ENCODE measurements around the gene CYB5RL. TPM values are rescaled to one million over a fixed set of nuclear protein-coding genes. Genes with fewer than 3 reads are reported as not detected.

CYB5RL gene
- total RNA-seq, 3 donors from 2014 or later, result 4.5 to 8.0 (median 7.5) TPM

GRCh38 chr1:54221867-54222484 is 22.1 kb upstream of the CYB5RL start:
- Histone ChIP-seq H3K36me3 (no peaks in the 10 kb centered on the region), H3K27ac (no peak overlapping the region), H3K4me3 (no peak overlapping the region), H3K27me3 (no peaks in the 10 kb centered on the region), H3K4me1 (no peaks in the 10 kb centered on the region), H3K9me3 (no peaks in the 10 kb centered on the region)
- intact Hi-C loops (cut with DNase I; ENCODE audit: low total_unique reads), result no loop called here
- no peak for DNase-seq (ENCODE audit: low spot score in 2 of 2)
- TF ChIP-seq POLR2A (IDR thresholded peaks at IDR 0.05) (no peak), POLR2AphosphoS5 (IDR thresholded peaks at IDR 0.05) (no peak), CTCF (IDR thresholded peaks at IDR 0.05) (no peak)

- H3K4me3 ChIP-seq, result no peak overlapping the region
- H3K36me3 ChIP-seq, result no peaks in the 10 kb centered on the region
- peak overlapping the region; percentile 42 to 52 for H3K27ac ChIP-seq
- DNase-seq (ENCODE audit: low spot score in 2 of 2), result no peak
- intact Hi-C loops (cut with DNase I; ENCODE audit: low total_unique reads), result no loop called here
- H3K27me3 ChIP-seq, result no peaks in the 10 kb centered on the region
- no peak for TF ChIP-seq CTCF (IDR thresholded peaks at IDR 0.05)
- TF ChIP-seq POLR2A (IDR thresholded peaks at IDR 0.05), result no peak
- no peak for TF ChIP-seq POLR2AphosphoS5 (IDR thresholded peaks at IDR 0.05)
- no peaks in the 10 kb centered on the region for H3K9me3 ChIP-seq
- H3K4me1 ChIP-seq, result no peaks in the 10 kb centered on the region
These were observed 21.4 kb upstream of the CYB5RL start for GRCh38 chr1:54221113-54221834.

GRCh38 chr1:54220004-54220811 is 20.4 kb upstream of the CYB5RL start:
- H3K27ac ChIP-seq, result peak overlapping the region; percentile 42 to 52
- H3K27me3 ChIP-seq, result no peaks in the 10 kb centered on the region
- H3K4me3 ChIP-seq, result peak overlapping the region in 1 of 3 donors; percentile 15
- no peaks in the 10 kb centered on the region for H3K36me3 ChIP-seq
- no peak for TF ChIP-seq POLR2A (IDR thresholded peaks at IDR 0.05)
- no peak for TF ChIP-seq CTCF (IDR thresholded peaks at IDR 0.05)
- no peak for TF ChIP-seq POLR2AphosphoS5 (IDR thresholded peaks at IDR 0.05)
- intact Hi-C loops (cut with DNase I; ENCODE audit: low total_unique reads), result no loop called here
- H3K9me3 ChIP-seq, result no peaks in the 10 kb centered on the region
- no peak for DNase-seq (ENCODE audit: low spot score in 2 of 2)
- H3K4me1 ChIP-seq, result no peaks in the 10 kb centered on the region

GRCh38 chr1:54219688-54220003 is 19.8 kb upstream of the CYB5RL start:
- no peak overlapping the region for H3K4me3 ChIP-seq
- TF ChIP-seq CTCF (IDR thresholded peaks at IDR 0.05) (no peak), POLR2AphosphoS5 (IDR thresholded peaks at IDR 0.05) (no peak), POLR2A (IDR thresholded peaks at IDR 0.05) (no peak)
- H3K9me3 ChIP-seq, result no peaks in the 10 kb centered on the region
- DNase-seq (ENCODE audit: low spot score in 2 of 2), result no peak
- no peaks in the 10 kb centered on the region for H3K27me3 ChIP-seq
- H3K27ac ChIP-seq, result peak overlapping the region; percentile 42 to 52
- intact Hi-C loops (cut with DNase I; ENCODE audit: low total_unique reads), result no loop called here
- no peaks in the 10 kb centered on the region for H3K4me1 ChIP-seq
- H3K36me3 ChIP-seq, result no peaks in the 10 kb centered on the region

Data from breast epithelium (tissue), 4 donors.